Suppressor macrophage treated with lipopolysaccharide for 4 hours (primary cell): ENCODE measurements around the gene CEACAM16.
"Not testable (repeated sequence)": the region's sequence is repeated elsewhere in the genome, so short reads cannot be mapped to it uniquely, and the experiment has no call there.

Source experiments
- DNase-seq: peaks from one replicate; pipeline ENCODE4 v3.0.0-alpha.2; 2020

The CEACAM16 gene

DNA sequence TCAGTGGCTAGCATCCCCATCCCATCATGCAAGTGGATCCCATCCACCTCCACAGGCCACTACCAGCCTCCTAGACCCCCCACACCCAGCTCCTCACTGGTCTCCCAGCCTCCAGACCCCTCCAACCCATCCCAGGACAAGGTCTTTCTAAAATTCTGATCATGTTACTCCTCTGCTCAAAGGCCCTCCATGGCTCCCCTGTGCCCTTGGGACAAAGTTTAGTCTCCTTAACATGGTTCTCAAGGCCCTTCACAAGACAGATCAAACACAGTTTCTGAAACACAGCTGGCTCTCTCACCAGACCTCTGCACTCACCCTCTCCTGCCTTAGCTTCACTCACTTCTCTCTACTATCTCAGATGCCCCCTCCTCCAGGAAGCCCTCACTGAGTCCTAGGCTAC, 18.4 kb upstream of the CEACAM16 start:
- no peak for DNase-seq

DNA sequence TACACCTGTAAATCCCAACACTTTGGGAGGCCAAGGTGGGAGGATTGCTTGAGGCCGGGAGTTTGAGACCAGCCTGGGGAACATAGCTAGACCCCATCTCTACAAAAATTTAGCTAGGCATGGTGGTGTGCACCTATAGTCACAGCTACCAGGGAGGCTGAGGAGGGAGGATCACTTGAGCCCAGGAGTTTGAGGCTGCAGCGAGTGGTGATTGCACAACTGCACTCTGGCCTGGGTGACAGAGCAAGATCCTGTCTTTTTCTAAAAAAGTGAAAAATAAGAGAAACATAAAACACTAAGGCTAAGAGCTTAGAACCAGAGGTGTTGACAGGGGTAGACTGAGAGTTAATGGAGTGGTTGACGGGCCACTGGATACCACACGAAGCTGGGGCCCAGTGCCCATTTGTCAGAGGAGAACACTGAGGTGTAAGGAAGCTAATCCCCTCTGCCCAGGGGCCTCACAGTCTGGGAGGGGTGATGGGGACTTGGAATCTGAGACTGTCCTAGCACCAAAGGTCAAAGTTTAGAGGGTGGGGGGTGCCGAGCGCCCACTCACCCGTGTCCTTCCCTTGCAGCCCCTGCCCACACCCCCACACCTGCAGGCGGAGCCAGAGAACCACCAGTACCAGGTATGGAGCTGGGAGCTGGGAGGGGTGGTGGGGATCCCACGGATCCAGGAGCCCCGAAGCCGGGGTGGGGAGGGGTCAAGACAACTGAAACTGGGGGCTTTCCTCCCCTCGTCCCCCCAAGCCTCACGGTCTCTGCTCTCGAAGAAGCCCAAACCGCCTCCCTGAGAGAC, 16.8 kb upstream of the CEACAM16 start:
- no peak for DNase-seq

GRCh38 chr19:44682807-44683206, 16.1 kb upstream of the CEACAM16 start:
- peak; percentile 44 for DNase-seq

DNA sequence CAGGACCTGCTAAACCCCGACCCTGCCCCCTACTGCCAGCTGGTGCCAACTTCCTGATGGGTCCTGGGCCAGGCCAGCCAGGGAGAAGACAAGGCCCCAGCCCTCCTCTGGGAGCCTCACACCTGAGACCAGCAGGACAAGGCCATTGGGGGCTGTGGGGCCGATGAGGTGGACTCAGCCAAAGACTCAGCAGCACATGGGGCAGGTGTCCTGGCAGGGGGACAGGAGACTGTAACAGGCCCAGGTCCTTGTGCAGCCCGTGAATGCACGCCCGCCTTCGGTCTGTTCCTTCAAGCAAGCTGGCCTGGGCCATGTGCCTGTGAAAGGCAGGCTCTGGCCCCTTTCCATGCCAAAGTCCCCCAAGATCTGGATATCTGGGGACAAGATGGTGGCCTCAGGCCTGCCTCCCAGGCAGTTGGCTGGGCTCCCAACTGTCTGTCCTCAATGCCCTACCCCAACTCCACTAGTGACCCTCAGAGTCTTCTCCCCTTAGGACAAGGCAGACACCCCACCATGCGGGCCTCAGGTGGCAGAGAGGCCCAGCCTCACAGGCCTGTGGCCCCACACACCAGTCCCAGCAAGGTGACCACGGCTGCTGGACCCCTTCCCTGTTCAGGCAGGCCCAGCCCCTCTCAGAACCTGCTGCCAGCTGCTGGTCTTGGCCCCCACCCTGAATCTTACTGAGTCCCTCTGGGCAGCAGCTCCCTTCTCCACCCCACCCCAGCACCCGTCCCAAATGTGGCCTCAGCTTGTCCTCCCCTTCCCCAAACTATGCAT, 15.3 kb upstream of the CEACAM16 start:
- DNase-seq = no peak

DNA sequence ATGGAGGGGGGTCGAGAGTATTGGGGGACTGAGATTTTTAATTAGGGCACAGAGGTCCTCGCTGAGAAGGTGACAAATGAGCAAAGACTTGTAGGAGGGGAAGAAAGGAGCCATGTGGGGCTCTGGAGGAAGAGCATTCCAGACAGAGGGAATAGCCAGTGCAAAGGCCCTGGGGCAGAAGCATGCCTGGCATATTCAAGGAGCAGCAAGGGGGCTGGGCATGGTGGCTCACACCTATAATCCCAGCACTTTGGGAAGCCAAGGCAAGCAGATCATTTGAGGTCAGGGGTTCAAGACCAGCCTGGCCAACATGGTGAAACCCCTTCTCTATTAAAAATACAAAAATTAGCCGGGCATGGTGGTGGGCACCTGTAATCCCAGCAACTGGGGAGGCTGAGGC, 14.6 kb upstream of the CEACAM16 start:
- not testable (repeated sequence) for DNase-seq

GRCh38 chr19:44684892-44685863, 13.8 kb upstream of the CEACAM16 start:
- peak; percentile 88 for DNase-seq

DNA sequence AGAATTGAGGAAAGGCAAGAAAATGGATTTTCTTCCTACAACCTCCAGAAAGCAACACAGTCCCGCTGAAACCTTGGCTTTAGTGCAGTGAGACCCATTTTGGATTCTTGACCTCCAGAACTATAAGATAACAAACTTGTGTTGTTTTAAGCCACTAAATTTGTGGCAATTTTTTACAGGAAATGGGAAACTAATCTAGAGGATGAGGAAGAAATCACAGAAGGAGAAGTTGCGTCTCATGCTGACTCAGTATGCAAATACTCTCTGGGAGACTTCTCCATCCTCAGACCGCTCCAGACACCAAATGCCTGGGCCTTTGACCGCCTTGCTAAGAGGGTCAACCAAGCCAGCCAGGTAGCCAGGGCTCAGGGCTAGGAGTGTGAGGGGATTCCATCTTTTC, 13.1 kb upstream of the CEACAM16 start:
- peak; percentile 89 for DNase-seq

DNA sequence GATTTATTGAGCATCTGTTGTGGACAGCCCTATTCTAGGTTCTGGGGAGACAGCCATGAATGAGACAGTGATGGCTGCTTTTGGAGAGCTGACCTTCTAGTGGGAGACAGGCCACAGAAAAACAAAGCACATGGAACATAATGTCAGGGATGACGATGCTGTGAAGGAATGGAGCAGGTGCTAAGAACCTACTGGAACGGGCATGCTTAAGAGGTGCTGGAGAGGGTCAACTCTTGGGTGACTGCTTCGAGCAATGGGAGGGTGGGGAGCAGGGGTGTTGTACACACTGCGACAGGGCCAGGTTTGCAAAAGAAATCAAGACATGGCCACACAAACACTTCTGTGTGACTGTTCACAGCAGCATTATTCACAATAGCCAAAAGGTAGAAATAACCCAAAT, 12.1 kb upstream of the CEACAM16 start:
- no peak for DNase-seq

- peak; percentile 78 for DNase-seq
Measured at GRCh38 chr19:44687888-44688287, 11.1 kb upstream of the CEACAM16 start.

DNA sequence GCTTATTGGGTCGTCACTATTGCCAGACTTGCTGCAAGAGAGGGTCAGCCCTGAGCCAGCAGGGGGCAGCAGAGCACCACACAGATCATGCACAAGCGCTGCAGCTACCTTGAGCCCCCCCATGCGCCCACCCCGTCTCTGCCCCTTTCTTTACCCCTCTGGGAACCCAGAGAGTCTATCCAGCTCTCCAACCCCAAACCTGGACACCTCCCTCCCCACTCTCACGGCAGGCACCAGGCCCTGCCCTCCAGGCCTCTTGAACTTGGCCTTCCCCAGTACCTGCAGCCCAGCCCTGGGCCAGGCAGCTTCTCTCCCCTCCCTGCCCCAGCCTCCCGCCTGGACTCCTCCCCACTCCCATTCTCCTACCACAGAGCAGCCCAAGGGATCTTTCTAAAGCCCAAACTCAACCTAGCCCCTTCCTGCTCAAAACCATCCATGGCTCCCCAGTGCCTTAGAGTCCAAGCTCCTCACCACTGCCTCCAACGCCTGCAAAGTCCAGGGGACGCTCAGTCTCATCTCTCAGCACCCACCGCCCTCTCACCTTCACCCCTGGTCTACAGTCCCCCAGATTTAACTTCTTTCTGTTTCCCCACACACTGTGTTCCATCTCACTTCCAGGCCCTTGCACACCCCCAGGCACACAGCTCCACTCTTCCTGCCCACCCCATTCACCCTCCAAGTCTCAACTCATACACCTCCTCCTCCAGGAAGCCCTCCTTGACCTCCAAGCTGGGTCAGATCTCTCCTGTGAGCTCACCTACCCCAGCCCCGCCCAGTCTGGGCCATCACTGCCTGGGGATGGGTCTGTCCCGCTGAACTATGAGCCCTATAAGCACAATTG, 9.4 kb upstream of the CEACAM16 start:
- peak; percentile 80 for DNase-seq

GRCh38 chr19:44690131-44690440, 8.9 kb upstream of the CEACAM16 start:
- no peak for DNase-seq

DNA sequence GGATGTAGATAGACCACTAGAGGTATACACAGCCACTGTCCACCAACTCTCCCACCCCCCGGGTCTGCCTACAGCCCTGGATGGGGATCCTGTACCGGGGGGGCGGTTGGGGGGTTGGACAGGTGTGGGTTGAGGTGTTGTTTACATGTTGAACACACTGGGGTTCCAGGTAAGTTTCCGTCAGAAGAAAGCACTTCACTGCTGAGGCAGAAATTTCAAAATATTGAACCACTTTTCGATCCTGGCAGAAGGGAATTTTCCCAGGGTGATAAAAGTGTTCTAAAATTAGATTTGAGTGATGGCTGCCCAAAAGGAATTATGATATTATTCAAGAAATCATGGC, 6.6 kb upstream of the CEACAM16 start:
- no peak for DNase-seq

DNA sequence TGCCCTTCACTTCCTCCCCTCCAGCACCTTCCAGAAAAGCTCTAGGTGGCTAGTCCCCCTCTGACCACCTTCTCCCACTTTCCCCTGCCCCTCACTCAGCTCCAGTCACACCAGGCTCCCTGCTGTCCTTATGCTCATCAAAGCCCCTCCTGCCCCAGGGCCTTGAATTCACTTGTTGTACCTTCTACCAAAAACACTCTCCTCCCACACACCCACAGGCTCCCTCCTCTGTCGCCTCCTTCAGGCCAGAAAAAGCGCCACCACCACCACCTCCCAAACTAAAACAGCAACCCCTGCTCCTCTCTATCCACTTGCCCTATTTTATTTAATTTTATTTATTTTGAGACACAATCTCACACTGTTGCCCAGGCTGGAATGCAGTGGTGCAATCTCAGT, 4.8 kb upstream of the CEACAM16 start:
- peak; percentile 35 for DNase-seq

- DNase-seq = no peak
Measured at GRCh38 chr19:44696939-44697669, 1.8 kb upstream of the CEACAM16 start.

DNA sequence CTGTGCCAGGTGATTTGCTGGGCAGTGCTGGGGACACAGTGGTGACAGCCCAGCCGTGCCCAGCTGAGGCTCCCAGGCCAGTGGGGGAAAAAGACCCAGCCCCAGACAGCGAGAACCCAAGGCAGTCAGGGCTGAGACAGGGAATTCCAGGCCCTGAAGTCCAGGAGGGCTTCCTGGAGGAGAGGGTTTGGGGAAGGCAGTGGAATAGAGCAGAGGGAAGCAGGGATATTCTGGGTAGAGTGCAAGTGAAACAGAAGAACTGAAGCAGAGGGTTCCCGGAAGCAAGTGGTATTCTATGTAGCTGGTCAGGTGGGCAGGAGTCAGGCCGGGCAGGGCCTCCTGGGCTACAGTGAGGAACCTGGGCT, 1.3 kb upstream of the CEACAM16 start:
- DNase-seq = no peak

DNA sequence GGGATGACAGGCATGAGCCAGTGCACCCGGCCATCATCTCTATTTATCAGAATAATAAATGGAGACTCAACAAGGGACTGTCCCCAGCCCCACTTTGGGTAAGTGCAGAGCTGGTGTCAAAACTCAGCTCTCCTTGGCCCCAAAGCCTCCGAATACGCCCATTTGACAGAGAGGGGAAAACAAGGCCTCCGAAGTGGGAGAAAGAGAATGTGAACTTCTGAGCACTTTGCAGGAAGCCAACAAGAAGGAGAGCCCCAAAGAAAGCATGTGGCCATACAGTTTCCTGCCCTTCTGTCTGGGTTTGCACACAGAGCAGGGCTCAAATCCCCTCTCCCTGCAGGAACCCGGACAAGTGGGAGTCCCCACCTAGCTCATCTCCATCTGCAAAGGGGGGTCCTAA, 1.6 kb downstream of the CEACAM16 start:
- DNase-seq = no peak

DNA sequence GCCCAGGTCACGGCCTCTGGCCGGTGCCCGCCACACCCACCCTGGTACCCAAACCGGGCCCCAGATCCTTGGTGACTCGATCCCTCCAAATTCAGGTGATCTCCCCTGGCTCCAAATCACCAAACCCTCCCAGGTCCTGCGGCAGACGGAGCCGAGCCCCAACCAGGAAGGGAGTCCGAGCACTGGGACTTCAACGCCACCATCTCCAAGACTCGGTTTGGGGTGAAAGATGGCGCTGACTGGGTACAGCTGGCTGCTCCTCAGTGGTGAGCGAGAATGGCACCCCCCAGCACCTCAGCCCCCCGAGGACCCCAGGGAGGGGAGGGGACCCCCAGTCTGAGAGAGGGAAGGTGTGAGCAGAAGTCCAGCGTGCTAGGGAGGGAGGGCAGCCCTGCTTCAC, 2.3 kb downstream of the CEACAM16 start:
- DNase-seq = no peak

GRCh38 chr19:44702551-44703176, 3.7 kb downstream of the CEACAM16 start:
- DNase-seq = no peak

- no peak for DNase-seq
Measured at GRCh38 chr19:44703336-44704078, 4.6 kb downstream of the CEACAM16 start.

DNA sequence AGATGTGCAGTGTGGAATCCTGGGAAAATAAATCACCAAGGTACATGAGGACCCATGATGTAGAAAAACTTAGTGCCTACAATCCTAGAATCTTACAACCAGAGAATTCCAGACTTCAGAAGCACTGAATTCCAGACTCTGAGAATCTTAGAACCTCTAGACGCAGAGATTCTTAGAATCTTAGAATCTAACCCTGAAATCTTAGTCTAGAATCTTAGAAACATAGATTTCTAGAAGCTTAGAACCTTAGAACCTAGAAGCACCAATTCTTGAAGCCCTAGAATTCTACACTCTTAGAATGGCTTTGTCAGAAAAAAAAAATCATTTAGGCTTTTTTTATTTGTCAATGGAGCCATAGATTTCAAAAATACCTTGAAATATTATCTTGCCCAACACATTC, 6.0 kb downstream of the CEACAM16 start:
- no peak for DNase-seq
